ENCODE data around the gene BBLN.

GRCh38 chr9:128166169-128166568 lies 6.1 kb downstream of the BBLN start:
- no peak for TF ChIP-seq CTCF (IDR thresholded peaks at IDR 0.05; ENCODE audit: insufficient read depth, low read depth, low read length)
- no peak for TF ChIP-seq EZH2 (IDR thresholded peaks at IDR 0.05; ENCODE audit: insufficient read depth, low read length)

All from astrocyte (in vitro differentiated cells and primary cell).